HG03066 (cell line): ENCODE results near the gene SOS1.
"Not testable (repeated sequence)": the region's sequence is repeated elsewhere in the genome, so short reads cannot be mapped to it uniquely, and the experiment has no call there.

ENCODE experiments used
- ATAC-seq: cut with Tn5 transposase; IDR thresholded peaks from one replicate; pipeline ENCODE4 v1.9.1; 2021; ENCODE audit warnings: low read depth; ENCODE audit not compliant: unreplicated experiment

The SOS1 gene

DNA sequence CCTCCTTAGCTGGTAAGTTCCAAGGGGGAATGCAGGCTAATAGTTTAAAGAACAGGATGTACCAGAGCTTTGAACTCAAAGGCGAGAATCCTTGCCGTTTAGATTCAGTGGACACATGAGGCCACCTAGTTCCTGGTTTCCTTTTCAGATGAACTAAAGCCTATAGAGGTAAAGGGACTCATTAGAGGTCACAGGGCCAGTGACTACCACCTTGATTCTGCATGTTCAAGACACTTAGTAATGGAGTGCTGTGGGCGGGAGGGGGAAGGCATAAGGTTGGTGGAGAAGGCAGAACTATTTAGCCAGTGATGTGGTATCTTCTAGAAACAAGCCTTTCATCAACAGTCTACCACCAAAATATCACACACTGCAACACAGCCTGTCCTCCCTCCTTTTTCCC lies 183.3 kb downstream of the SOS1 start:
- no peak for ATAC-seq

DNA sequence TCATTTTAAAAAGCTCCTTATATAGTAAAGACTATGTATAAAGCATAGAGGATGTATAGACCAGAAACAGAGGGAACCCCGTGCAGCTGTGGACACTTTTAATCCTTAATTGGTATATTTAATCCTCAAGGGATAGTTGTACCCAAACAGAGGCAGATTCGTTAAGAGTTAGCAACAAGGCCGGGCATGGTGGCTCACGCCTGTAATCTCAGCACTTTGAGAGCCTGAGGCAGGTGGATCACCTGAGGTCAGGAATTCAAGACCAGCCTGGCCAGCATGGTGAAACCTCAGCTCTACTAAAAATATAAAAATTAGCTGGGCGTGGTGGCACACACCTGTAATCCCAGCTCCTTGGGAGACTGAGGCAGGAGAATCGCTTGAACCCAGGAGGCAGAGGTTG lies 184.3 kb downstream of the SOS1 start:
- not testable (repeated sequence) for ATAC-seq

DNA sequence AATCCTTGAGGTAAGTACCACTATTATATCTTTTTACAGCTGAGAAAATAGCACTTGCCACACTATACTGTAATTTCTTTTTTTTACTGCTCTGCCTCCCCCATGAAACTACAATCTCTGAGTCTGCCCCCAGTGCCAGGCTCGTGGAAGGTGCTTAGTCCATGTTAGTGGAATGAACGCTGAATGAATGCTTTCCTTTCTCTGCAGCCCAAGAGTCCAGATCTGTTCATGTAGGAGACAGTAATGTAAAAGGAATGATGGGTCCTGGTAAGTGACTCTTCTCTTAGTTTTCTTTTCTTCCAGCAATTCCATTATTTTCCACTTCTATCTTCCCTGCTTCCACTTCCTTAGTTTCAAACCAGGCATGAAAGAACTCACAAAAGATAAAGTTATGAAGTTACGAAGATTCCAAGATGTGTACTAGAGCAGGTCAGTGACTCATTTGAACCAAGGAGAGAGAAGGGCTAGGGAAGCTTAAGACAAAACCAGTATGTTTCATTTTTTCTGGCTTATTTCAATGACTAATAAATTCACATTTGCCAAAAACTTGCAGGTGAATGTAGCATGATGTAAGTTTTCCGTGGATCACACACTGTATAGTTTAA lies 185.2 kb downstream of the SOS1 start:
- ATAC-seq = no peak

DNA sequence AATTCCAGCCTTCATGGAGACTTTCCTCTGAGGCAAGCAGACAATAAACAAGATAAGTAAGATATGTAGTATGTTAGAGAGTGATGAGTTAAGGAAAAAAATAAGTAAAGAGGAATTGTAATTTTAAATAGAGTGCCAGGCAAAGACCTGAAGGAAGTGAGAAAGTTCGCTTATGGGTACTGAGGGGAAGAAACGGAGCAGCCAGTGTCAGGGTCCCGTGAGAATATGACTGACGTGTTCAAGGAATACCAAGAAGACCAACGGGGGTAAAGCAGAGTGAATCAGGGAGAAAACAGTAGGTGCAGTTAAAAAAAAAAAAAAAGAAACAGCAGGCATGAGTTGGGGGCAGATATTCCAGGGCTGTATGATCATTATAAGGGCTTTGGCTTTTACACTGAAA lies 186.1 kb downstream of the SOS1 start:
- no peak for ATAC-seq

DNA sequence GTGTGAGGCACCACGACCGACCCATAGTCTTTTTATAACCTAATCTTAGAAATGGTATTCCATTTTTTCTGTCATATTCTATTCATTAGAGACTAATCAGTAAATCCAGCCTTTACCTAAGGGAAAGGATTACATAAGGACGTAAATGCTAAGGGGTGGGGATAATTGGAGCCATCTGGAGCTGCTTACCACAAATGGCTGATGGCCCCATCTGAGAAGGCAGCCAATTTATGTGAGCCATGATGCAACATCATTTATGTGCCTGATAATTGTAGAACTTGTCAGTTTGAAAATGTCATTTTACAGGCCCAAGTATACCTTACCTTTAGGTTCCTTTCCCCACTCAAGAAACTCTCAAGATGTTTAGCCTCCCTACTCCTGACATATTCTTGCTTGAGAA lies 187.2 kb downstream of the SOS1 start:
- no peak for ATAC-seq

DNA sequence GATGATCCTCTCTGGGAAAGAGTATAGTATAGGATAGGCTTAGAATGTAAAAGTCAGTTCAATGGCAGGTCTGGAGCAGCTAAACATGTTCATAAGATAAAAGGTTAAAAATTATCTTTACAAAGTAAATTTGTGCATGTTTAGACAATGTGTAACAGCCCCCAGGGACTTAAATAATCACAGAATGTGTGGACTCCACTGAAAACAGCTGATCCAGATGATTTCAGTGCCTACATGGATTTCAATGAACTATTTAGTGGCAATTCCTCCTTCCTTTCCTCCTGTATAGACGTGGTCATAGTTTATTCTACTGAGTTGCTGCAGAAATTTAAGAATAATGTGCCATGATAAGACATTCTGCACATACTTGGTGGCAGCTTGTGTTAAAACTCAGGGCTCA lies 188.3 kb downstream of the SOS1 start:
- ATAC-seq = no peak
